Esophagus muscularis mucosa (tissue), 4 donors: ENCODE results near the gene CD36.

Source experiments
- CTCF ChIP-seq, 3 experiments: fragments of 200-600 bp in 2 of 3; fragments of 450-650 bp in 1 of 3; sonication (generic) in 2 of 3; IDR thresholded peaks; one replicate each; pipeline ENCODE4 v1.5.1; 2017 to 2019; ENCODE audit warnings: antibody characterized with exemption in 3 of 3, mild to moderate bottlenecking in 2 of 3, moderate library complexity in 1 of 3
- EP300 ChIP-seq: sonication (generic); formaldehyde crosslinking; IDR thresholded peaks from one replicate; pipeline ENCODE4 v1.6.1; 2017; ENCODE audit warnings: antibody characterized with exemption
- POLR2A ChIP-seq: fragments of 450-650 bp; IDR thresholded peaks from one replicate; pipeline ENCODE4 v1.6.1; 2017; ENCODE audit warnings: antibody characterized with exemption, moderate library complexity, mild to moderate bottlenecking, low read depth
- POLR2AphosphoS5 ChIP-seq, 2 donors: sonication (generic); formaldehyde crosslinking; IDR thresholded peaks; one replicate each; pipeline ENCODE4 v1.6.1; 2017; ENCODE audit warnings: antibody characterized with exemption in 2 of 2

DNA sequence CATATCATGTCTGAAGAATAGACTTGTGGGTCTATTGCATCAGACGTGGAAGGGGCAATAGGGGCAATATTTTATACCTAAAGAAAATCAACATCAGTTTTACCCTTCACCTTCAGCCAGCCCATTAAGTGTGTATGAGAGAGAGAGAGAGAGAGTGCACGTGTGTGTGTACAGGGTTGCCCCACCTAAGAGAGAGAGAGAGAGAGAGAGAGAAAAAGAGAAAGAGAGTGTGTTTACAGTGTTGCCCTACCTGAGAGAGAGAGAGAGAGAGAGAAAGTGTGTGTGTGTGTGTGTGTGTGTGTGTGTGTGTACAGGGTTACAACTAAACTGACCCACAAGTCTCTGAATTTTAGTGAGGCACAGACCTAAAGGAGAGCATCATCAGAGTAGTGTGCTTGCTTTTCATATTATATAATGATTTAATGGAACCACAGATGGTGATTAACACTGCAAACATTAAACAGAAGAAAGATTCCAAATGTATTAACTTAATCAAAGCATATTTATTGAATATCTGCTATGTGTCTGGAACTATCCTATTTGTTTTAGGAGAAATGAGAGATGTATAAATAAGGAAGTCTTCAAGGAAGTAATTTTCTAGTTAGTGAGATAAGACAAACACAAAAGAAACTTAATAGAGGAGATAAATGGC, 66.8 kb downstream of the CD36 start:
- TF ChIP-seq CTCF (IDR thresholded peaks at IDR 0.05) (no peak), POLR2AphosphoS5 (IDR thresholded peaks at IDR 0.05) (no peak), POLR2A (no peak), EP300 (no peak)
